Muscle of back (tissue), 11 donors: ENCODE measurements around the gene SYT14. TPM values are rescaled to one million over a fixed set of nuclear protein-coding genes. Genes with fewer than 3 reads are reported as not detected.
"Not testable (repeated sequence)": the region's sequence is repeated elsewhere in the genome, so short reads cannot be mapped to it uniquely, and the experiment has no call there.

Experiments used
- DNase-seq, 3 donors: peaks; one replicate each; pipeline versions ENCODE4 v3.0.0 to v3.0.0-alpha.2; 2013
- polyA plus RNA-seq, 10 donors: library from polyadenylated mRNA; unstranded; fragments of 120-200 nt; gene quantifications; one replicate each; pipeline ENCODE4 v1.2.1, GENCODE V29; 2013; ENCODE audit not compliant: insufficient read length in 10 of 10

SYT14 gene
- polyA plus RNA-seq, 10 donors: 0.55 to 5.7 (median 1.3) TPM

- no peak for DNase-seq
These were observed 1.9 kb upstream of the SYT14 start for GRCh38 chr1:209936125-209936524.

- DNase-seq: no peak
These were observed 7.4 kb downstream of the SYT14 start for GRCh38 chr1:209945377-209945776.

GRCh38 chr1:209948155-209948554 is 10.1 kb downstream of the SYT14 start:
- no peak for DNase-seq

GRCh38 chr1:209956116-209956515 is 18.1 kb downstream of the SYT14 start:
- DNase-seq: no peak

GRCh38 chr1:209959623-209960022 is 21.6 kb downstream of the SYT14 start:
- no peak for DNase-seq

GRCh38 chr1:209960926-209961325 is 22.9 kb downstream of the SYT14 start:
- no peak for DNase-seq

GRCh38 chr1:209962388-209962787 is 24.4 kb downstream of the SYT14 start:
- DNase-seq: no peak

- DNase-seq: no peak
These were observed 24.8 kb downstream of the SYT14 start for GRCh38 chr1:209962856-209963255.

GRCh38 chr1:209965996-209966395 is 28.0 kb downstream of the SYT14 start:
- no peak for DNase-seq

- not testable (repeated sequence) for DNase-seq
These were observed 40.7 kb downstream of the SYT14 start for GRCh38 chr1:209978721-209979120.

GRCh38 chr1:209983953-209984352 is 45.9 kb downstream of the SYT14 start:
- no peak for DNase-seq

- DNase-seq: no peak
These were observed 47.0 kb downstream of the SYT14 start for GRCh38 chr1:209985002-209985401.

- DNase-seq: no peak
These were observed 50.7 kb downstream of the SYT14 start for GRCh38 chr1:209988706-209989105.

- DNase-seq: peak in 2 of 3 donors; percentile 6
These were observed 51.5 kb downstream of the SYT14 start for GRCh38 chr1:209989525-209989924.

GRCh38 chr1:209993061-209993830 is 55.2 kb downstream of the SYT14 start:
- DNase-seq: no peak

- DNase-seq: no peak
These were observed 58.3 kb downstream of the SYT14 start for GRCh38 chr1:209996348-209996747.

GRCh38 chr1:209999005-209999404 is 61.0 kb downstream of the SYT14 start:
- DNase-seq: no peak

GRCh38 chr1:210001751-210002150 is 63.7 kb downstream of the SYT14 start:
- no peak for DNase-seq

GRCh38 chr1:210003501-210003900 is 65.5 kb downstream of the SYT14 start:
- DNase-seq: no peak

GRCh38 chr1:210010161-210010560 is 72.1 kb downstream of the SYT14 start:
- no peak for DNase-seq

GRCh38 chr1:210021145-210021860 is 83.3 kb downstream of the SYT14 start:
- DNase-seq: no peak

- no peak for DNase-seq
These were observed 84.0 kb downstream of the SYT14 start for GRCh38 chr1:210022044-210022443.

GRCh38 chr1:210024282-210024681 is 86.3 kb downstream of the SYT14 start:
- no peak for DNase-seq
